Calu3 (cell line): ENCODE results near the gene NCK2. TPM values are rescaled to one million over a fixed set of nuclear protein-coding genes. Genes with fewer than 3 reads are reported as not detected.

Experiments used
- BruUV-seq: library from RNA; stranded (reverse); fragments of 400-500 nt; replicated peaks from 2 replicates; lab custom pipeline; 2021; lab: Mats Ljungman, UMichigan
- CTCF ChIA-PET: fragments of 300-600 bp; sonication (Branson Sonifier 250); formaldehyde crosslinking; loops from one replicate; lab custom pipeline; 2022; ENCODE audit warnings: antibody characterized with exemption; lab: Charles Lee
- DNase-seq: peaks from one replicate; pipeline ENCODE4 v3.0.0; 2022
- H3K27ac Mint-ChIP-seq: one replicate; pipeline ENCODE4 v1.8.0; 2022; ENCODE audit warnings: mixed read lengths; ENCODE audit not compliant: unreplicated experiment
- H3K27me3 Mint-ChIP-seq: one replicate; pipeline ENCODE4 v1.8.0; 2022; ENCODE audit warnings: mixed read lengths; ENCODE audit not compliant: unreplicated experiment
- H3K36me3 Mint-ChIP-seq: one replicate; pipeline ENCODE4 v1.8.0; 2022; ENCODE audit warnings: mild to moderate bottlenecking, moderate library complexity, mixed read lengths; ENCODE audit not compliant: insufficient read depth, unreplicated experiment
- H3K4me1 Mint-ChIP-seq: one replicate; pipeline ENCODE4 v1.8.0; 2022; ENCODE audit warnings: mild to moderate bottlenecking, low read depth, mixed read lengths; ENCODE audit not compliant: unreplicated experiment
- H3K4me3 Mint-ChIP-seq: one replicate; pipeline ENCODE4 v1.8.0; 2022; ENCODE audit warnings: mild to moderate bottlenecking, low read depth, moderate library complexity, mixed read lengths; ENCODE audit not compliant: unreplicated experiment
- H3K9me3 Mint-ChIP-seq: one replicate; pipeline ENCODE4 v1.8.0; 2022; ENCODE audit warnings: low read depth, mixed read lengths; ENCODE audit not compliant: unreplicated experiment
- CTCF ChIP-seq: fragments of 200-600 bp; IDR thresholded peaks from one replicate; pipeline ENCODE4 v1.8.0; 2022; ENCODE audit warnings: antibody characterized with exemption; ENCODE audit not compliant: unreplicated experiment
- intact Hi-C: fragments of 100-400 bp; cut with micrococcal nuclease; formaldehyde crosslinking; loops from one replicate; pipeline ENCODE4 v1.10.0; 2022; ENCODE audit not compliant: unreplicated experiment
- total RNA-seq: library from RNA; stranded (reverse); gene quantifications from 2 replicates; pipeline ENCODE4 v1.2.3, GENCODE V29; 2022

Gene NCK2
- total RNA-seq, 1 experiment from 2014 or later = 88.6 TPM

GRCh38 chr2:105932582-105932981 is 187.9 kb downstream of the NCK2 start:
- no TSS peak for BruUV-seq
- CTCF ChIA-PET = no interaction called here
- Mint-ChIP-seq H3K27me3 (no peaks in the 10 kb centered on the region), H3K4me1 (peaks cover 4% of the 10 kb centered on the region), H3K9me3 (peaks cover 4% of the 10 kb centered on the region), H3K4me3 (no peak overlapping the region), H3K27ac (no peak overlapping the region), H3K36me3 (no peaks in the 10 kb centered on the region)
- no peak for DNase-seq
- TF ChIP-seq CTCF = no peak
- intact Hi-C loops = no loop called here

- no peaks in the 10 kb centered on the region for H3K27me3 Mint-ChIP-seq
- BruUV-seq = no TSS peak
- CTCF ChIA-PET = no interaction called here
- TF ChIP-seq CTCF = no peak
- no peaks in the 10 kb centered on the region for H3K4me1 Mint-ChIP-seq
- no peaks in the 10 kb centered on the region for H3K36me3 Mint-ChIP-seq
- no peak for DNase-seq
- H3K27ac Mint-ChIP-seq = no peak overlapping the region
- intact Hi-C loops = no loop called here
- H3K9me3 Mint-ChIP-seq = peaks cover 4% of the 10 kb centered on the region
- no peak overlapping the region for H3K4me3 Mint-ChIP-seq
Observed at GRCh38 chr2:105933906-105934305, 189.2 kb downstream of the NCK2 start.

GRCh38 chr2:105934467-105934866 is 189.8 kb downstream of the NCK2 start:
- no peaks in the 10 kb centered on the region for H3K4me1 Mint-ChIP-seq
- H3K27me3 Mint-ChIP-seq = no peaks in the 10 kb centered on the region
- no peak for TF ChIP-seq CTCF
- BruUV-seq = no TSS peak
- CTCF ChIA-PET = no interaction called here
- no peak for DNase-seq
- intact Hi-C loops = no loop called here
- peaks cover 4% of the 10 kb centered on the region for H3K9me3 Mint-ChIP-seq
- no peak overlapping the region for H3K4me3 Mint-ChIP-seq
- H3K27ac Mint-ChIP-seq = no peak overlapping the region
- H3K36me3 Mint-ChIP-seq = no peaks in the 10 kb centered on the region

- no peak overlapping the region for H3K4me3 Mint-ChIP-seq
- no peaks in the 10 kb centered on the region for H3K27me3 Mint-ChIP-seq
- H3K9me3 Mint-ChIP-seq = peaks cover 4% of the 10 kb centered on the region
- no peak for TF ChIP-seq CTCF
- no peak for DNase-seq
- intact Hi-C loops = no loop called here
- no peaks in the 10 kb centered on the region for H3K4me1 Mint-ChIP-seq
- no TSS peak for BruUV-seq
- H3K36me3 Mint-ChIP-seq = no peaks in the 10 kb centered on the region
- CTCF ChIA-PET = interaction anchor here (1.1 kb wide), 1 partner anchor 16 kb away, joined by 3 read pairs; no protein-coding TSS in a partner anchor
- H3K27ac Mint-ChIP-seq = no peak overlapping the region
Observed at GRCh38 chr2:105935063-105935462, 190.4 kb downstream of the NCK2 start.
